OCI-LY7 (cell line): ENCODE results near the gene PBX1. TPM values are rescaled to one million over a fixed set of nuclear protein-coding genes. Genes with fewer than 3 reads are reported as not detected.

Experiments
- BruUV-seq: library from RNA; stranded (reverse); fragments of 400-500 nt; replicated peaks from 2 replicates; lab custom pipeline; 2021; lab: Mats Ljungman, UMichigan
- CTCF ChIA-PET: fragments of 300-600 bp; sonication (Branson Sonifier 250); formaldehyde crosslinking; loops from one replicate; lab custom pipeline; 2022; ENCODE audit warnings: antibody characterized with exemption; ENCODE audit not compliant: unreplicated experiment; lab: Charles Lee
- POLR2A ChIA-PET: fragments of 300-600 bp; sonication (Branson Sonifier 250); formaldehyde crosslinking; loops from one replicate; lab custom pipeline; 2022; ENCODE audit warnings: antibody characterized with exemption; lab: Charles Lee
- DNase-seq: peaks from one replicate; pipeline ENCODE4 v3.0.0-alpha.2; 2015; ENCODE audit warnings: low spot score
- H2AFZ ChIP-seq: fragments of 200-600 bp; sonication (generic), shearing (Covaris generic); 2 replicates; pipeline ENCODE4 v1.6.1; 2014; ENCODE audit warnings: mild to moderate bottlenecking, antibody characterized with exemption, low read length, moderate library complexity
- H3K27ac ChIP-seq: fragments of 200-600 bp; sonication (generic); 2 replicates; pipeline ENCODE4 v1.5.1; 2014; ENCODE audit warnings: mixed run types, low read depth, mild to moderate bottlenecking, moderate library complexity, low read length, inconsistent platforms; ENCODE audit not compliant: poor library complexity, severe bottlenecking
- H3K36me3 ChIP-seq: fragments of 200-600 bp; sonication (generic); 2 replicates; pipeline ENCODE4 v1.6.1; 2014; ENCODE audit warnings: mild to moderate bottlenecking, antibody characterized with exemption, low read length, moderate library complexity, mixed read lengths; ENCODE audit not compliant: insufficient read depth
- H3K4me1 ChIP-seq: fragments of 200-600 bp; sonication (generic); 2 replicates; pipeline ENCODE4 v1.5.1; 2014; ENCODE audit warnings: mild to moderate bottlenecking, low read length; ENCODE audit not compliant: insufficient read depth, poor library complexity, severe bottlenecking
- H3K4me2 ChIP-seq: fragments of 200-600 bp; sonication (generic); 2 replicates; pipeline ENCODE4 v1.6.1; 2014; ENCODE audit warnings: mild to moderate bottlenecking, low read length
- H3K4me3 ChIP-seq: fragments of 200-600 bp; sonication (generic); 2 replicates; pipeline ENCODE4 v1.5.1; 2014; ENCODE audit warnings: mild to moderate bottlenecking, low read depth, low read length; ENCODE audit not compliant: poor library complexity, severe bottlenecking
- H3K79me2 ChIP-seq: fragments of 200-600 bp; sonication (generic); 2 replicates; pipeline ENCODE4 v1.6.1; 2016; ENCODE audit warnings: low read depth, mild to moderate bottlenecking, low read length, moderate library complexity, mixed read lengths; ENCODE audit not compliant: insufficient read depth
- H3K9me2 ChIP-seq: fragments of 200-600 bp; sonication (generic); 2 replicates; pipeline ENCODE4 v1.6.1; 2016; ENCODE audit warnings: mild to moderate bottlenecking, low read length, mixed read lengths; ENCODE audit not compliant: insufficient read depth
- H3K9me3 ChIP-seq: fragments of 200-600 bp; sonication (generic); 2 replicates; pipeline ENCODE4 v1.6.1; 2014; ENCODE audit warnings: mild to moderate bottlenecking, mixed run types, low read length, mixed read lengths
- H4K20me1 ChIP-seq: fragments of 200-600 bp; sonication (generic); 2 replicates; pipeline ENCODE4 v1.6.1; 2014; ENCODE audit warnings: mild to moderate bottlenecking, antibody characterized with exemption, low read length, moderate library complexity, mixed read lengths; ENCODE audit not compliant: insufficient read depth
- CTCF ChIP-seq: fragments of 200-600 bp; sonication (generic); conservative IDR thresholded peaks from 2 replicates; pipeline ENCODE4 v1.5.1; 2014; ENCODE audit warnings: mild to moderate bottlenecking, antibody characterized with exemption, low read length, moderate library complexity, mixed read lengths
- EZH2phosphoT487 ChIP-seq: fragments of 200-600 bp; sonication (generic); IDR thresholded peaks from 2 replicates; pipeline ENCODE4 v1.6.1; 2018; ENCODE audit warnings: low read depth, borderline replicate concordance, mild to moderate bottlenecking, mixed run types, antibody characterized with exemption, low read length, moderate library complexity, mixed read lengths
- intact Hi-C: fragments of 100-400 bp; cut with micrococcal nuclease; formaldehyde crosslinking; loops from one replicate; pipeline ENCODE4 v1.10.0; 2022; ENCODE audit not compliant: unreplicated experiment
- total RNA-seq, 2 experiments: library from RNA; depleted of rRNA in 1 of 2; stranded (reverse); fragments of >200 nt in 1 of 2; shearing (Covaris generic) in 1 of 2; gene quantifications; 2 replicates each; pipeline ENCODE4 v1.2.3, GENCODE V29; 2014 to 2022

Gene PBX1
- total RNA-seq, 2 experiments from 2014 or later, result not detected

- H3K36me3 ChIP-seq, result no peaks in the 10 kb centered on the region
- ChIA-PET CTCF (no interaction called here), POLR2A (interaction anchor here (0.7 kb wide), 1 partner anchor 39 kb away, joined by 5 read pairs; no protein-coding TSS in a partner anchor)
- H3K27ac ChIP-seq, result no peak overlapping the region
- no peak overlapping the region for H2AFZ ChIP-seq
- H3K4me2 ChIP-seq, result no peak overlapping the region
- H3K79me2 ChIP-seq, result no peaks in the 10 kb centered on the region
- H3K4me1 ChIP-seq, result no peaks in the 10 kb centered on the region
- intact Hi-C loops, result no loop called here
- H3K4me3 ChIP-seq, result no peak overlapping the region
- no peaks in the 10 kb centered on the region for H3K9me3 ChIP-seq
- no peak for DNase-seq
- no TSS peak for BruUV-seq
- TF ChIP-seq CTCF (no peak), EZH2phosphoT487 (no peak)
- H3K9me2 ChIP-seq, result no peaks in the 10 kb centered on the region
- H4K20me1 ChIP-seq, result no peaks in the 10 kb centered on the region
Observed at GRCh38 chr1:164834641-164835040, 275.7 kb downstream of the PBX1 start.

GRCh38 chr1:164836614-164837018, 277.6 kb downstream of the PBX1 start:
- intact Hi-C loops, result no loop called here
- Histone ChIP-seq H3K9me2 (no peaks in the 10 kb centered on the region), H3K27ac (no peak overlapping the region), H3K4me3 (no peak overlapping the region), H3K36me3 (no peaks in the 10 kb centered on the region), H3K79me2 (no peaks in the 10 kb centered on the region), H4K20me1 (no peaks in the 10 kb centered on the region), H3K4me2 (no peak overlapping the region), H3K4me1 (no peaks in the 10 kb centered on the region), H3K9me3 (no peaks in the 10 kb centered on the region), H2AFZ (no peak overlapping the region)
- ChIA-PET CTCF (no interaction called here), POLR2A (interaction anchor here (0.7 kb wide), 1 partner anchor 60 kb away, joined by 4 read pairs; no protein-coding TSS in a partner anchor)
- no TSS peak for BruUV-seq
- TF ChIP-seq EZH2phosphoT487 (no peak), CTCF (no peak)
- no peak for DNase-seq

GRCh38 chr1:164838786-164839185, 279.8 kb downstream of the PBX1 start:
- ChIA-PET POLR2A (no interaction called here), CTCF (no interaction called here)
- Histone ChIP-seq H3K4me2 (no peak overlapping the region), H4K20me1 (no peaks in the 10 kb centered on the region), H3K79me2 (no peaks in the 10 kb centered on the region), H3K27ac (no peak overlapping the region), H3K4me1 (no peaks in the 10 kb centered on the region), H3K4me3 (no peak overlapping the region), H2AFZ (no peak overlapping the region), H3K9me3 (no peaks in the 10 kb centered on the region), H3K36me3 (no peaks in the 10 kb centered on the region), H3K9me2 (no peaks in the 10 kb centered on the region)
- intact Hi-C loops, result no loop called here
- no peak for DNase-seq
- no TSS peak for BruUV-seq
- TF ChIP-seq CTCF, result no peak
- TF ChIP-seq EZH2phosphoT487, result no peak
